Ramos (cell line): ENCODE measurements around the gene PEX6.

Experiments used
- in situ Hi-C: fragments of 300-500 bp; cut with MboI; formaldehyde crosslinking; loops from one replicate; pipeline ENCODE4 v1.14.3; 2022; ENCODE audit warnings: low sequenced_read_pairs; ENCODE audit not compliant: unreplicated experiment

PEX6 gene

GRCh38 chr6:42978839-42979522 lies at the start of gene PEX6:
PEX6 (minus strand) TSS chr6:42979181; CDS start chr6:42979150, 31 bp downstream.
- in situ Hi-C loops: no loop called here

GRCh38 chr6:43026365-43026764 lies 47.4 kb upstream of the PEX6 start:
- in situ Hi-C loops: no loop called here

- in situ Hi-C loops: no loop called here
Measured at GRCh38 chr6:43024436-43024835, 45.5 kb upstream of the PEX6 start.

GRCh38 chr6:43021270-43022047 lies 42.5 kb upstream of the PEX6 start, which contains the start of gene RRP36:
RRP36 (plus strand) TSS chr6:43021623; CDS start chr6:43021655, 32 bp downstream.
- in situ Hi-C loops: no loop called here

- in situ Hi-C loops: no loop called here
Measured at GRCh38 chr6:43020847-43021246, 41.9 kb upstream of the PEX6 start.

GRCh38 chr6:43020052-43020705 lies 41.2 kb upstream of the PEX6 start:
- in situ Hi-C loops: no loop called here

GRCh38 chr6:43019152-43019551 lies 40.2 kb upstream of the PEX6 start:
- in situ Hi-C loops: no loop called here

GRCh38 chr6:43016943-43017334 lies 38.0 kb upstream of the PEX6 start:
- in situ Hi-C loops: no loop called here

GRCh38 chr6:43016176-43016942 lies 37.4 kb upstream of the PEX6 start:
- in situ Hi-C loops: no loop called here

- in situ Hi-C loops: no loop called here
Measured at GRCh38 chr6:43014434-43014909, 35.5 kb upstream of the PEX6 start.

GRCh38 chr6:43013843-43014433 lies 35.0 kb upstream of the PEX6 start, which contains the start of the genes KLHDC3 and MEA1:
KLHDC3 (plus strand) TSS chr6:43014249; CDS start chr6:43017193, 2,944 bp downstream.
MEA1 (minus strand) TSS chr6:43013946; CDS start chr6:43013813, 133 bp downstream.
- in situ Hi-C loops: no loop called here

- in situ Hi-C loops: no loop called here
Measured at GRCh38 chr6:43013097-43013842, 34.3 kb upstream of the PEX6 start.

- in situ Hi-C loops: no loop called here
Measured at GRCh38 chr6:43012364-43012763, 33.4 kb upstream of the PEX6 start.

GRCh38 chr6:43011207-43011606 lies 32.2 kb upstream of the PEX6 start:
- in situ Hi-C loops: no loop called here

- in situ Hi-C loops: no loop called here
Measured at GRCh38 chr6:43009124-43009523, 30.1 kb upstream of the PEX6 start.

GRCh38 chr6:43007126-43007525 lies 28.1 kb upstream of the PEX6 start:
- in situ Hi-C loops: no loop called here

GRCh38 chr6:43006251-43006650 lies 27.3 kb upstream of the PEX6 start:
- in situ Hi-C loops: no loop called here

- in situ Hi-C loops: no loop called here
Measured at GRCh38 chr6:43005844-43006243, 26.9 kb upstream of the PEX6 start.

GRCh38 chr6:43001843-43002242 lies 22.9 kb upstream of the PEX6 start:
- in situ Hi-C loops: no loop called here
